ENCODE data around the gene RAMP2.

DNA sequence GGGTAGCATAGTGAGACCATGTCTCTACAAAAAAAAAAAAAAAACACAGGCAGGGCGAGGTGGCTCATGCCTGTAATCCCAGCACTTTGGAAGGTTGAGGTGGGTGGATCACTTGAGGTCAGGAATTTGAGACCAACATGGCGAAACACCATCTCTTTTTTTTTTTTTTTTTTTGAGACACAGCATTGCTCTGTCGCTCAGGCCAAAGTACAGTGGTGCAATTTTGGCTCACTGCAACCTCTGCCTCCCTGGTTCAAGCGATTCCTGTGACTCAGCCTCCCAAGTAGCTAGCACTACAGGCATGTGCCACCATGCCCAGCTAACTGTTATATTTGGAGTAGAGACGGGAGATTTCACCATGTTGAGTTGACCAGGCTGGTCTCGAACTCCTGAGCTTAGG lies 5.1 kb downstream of the RAMP2 start:
- TF ChIP-seq, protein P1, sequence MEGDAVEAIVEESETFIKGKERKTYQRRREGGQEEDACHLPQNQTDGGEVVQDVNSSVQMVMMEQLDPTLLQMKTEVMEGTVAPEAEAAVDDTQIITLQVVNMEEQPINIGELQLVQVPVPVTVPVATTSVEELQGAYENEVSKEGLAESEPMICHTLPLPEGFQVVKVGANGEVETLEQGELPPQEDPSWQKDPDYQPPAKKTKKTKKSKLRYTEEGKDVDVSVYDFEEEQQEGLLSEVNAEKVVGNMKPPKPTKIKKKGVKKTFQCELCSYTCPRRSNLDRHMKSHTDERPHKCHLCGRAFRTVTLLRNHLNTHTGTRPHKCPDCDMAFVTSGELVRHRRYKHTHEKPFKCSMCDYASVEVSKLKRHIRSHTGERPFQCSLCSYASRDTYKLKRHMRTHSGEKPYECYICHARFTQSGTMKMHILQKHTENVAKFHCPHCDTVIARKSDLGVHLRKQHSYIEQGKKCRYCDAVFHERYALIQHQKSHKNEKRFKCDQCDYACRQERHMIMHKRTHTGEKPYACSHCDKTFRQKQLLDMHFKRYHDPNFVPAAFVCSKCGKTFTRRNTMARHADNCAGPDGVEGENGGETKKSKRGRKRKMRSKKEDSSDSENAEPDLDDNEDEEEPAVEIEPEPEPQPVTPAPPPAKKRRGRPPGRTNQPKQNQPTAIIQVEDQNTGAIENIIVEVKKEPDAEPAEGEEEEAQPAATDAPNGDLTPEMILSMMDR (IDR thresholded peaks at IDR 0.05) = no peak
- no peak for TF ChIP-seq POLR2A (IDR thresholded peaks at IDR 0.05)

All from uterus (tissue), 2 donors.